ENCODE data around the gene NXPH3.

DNA sequence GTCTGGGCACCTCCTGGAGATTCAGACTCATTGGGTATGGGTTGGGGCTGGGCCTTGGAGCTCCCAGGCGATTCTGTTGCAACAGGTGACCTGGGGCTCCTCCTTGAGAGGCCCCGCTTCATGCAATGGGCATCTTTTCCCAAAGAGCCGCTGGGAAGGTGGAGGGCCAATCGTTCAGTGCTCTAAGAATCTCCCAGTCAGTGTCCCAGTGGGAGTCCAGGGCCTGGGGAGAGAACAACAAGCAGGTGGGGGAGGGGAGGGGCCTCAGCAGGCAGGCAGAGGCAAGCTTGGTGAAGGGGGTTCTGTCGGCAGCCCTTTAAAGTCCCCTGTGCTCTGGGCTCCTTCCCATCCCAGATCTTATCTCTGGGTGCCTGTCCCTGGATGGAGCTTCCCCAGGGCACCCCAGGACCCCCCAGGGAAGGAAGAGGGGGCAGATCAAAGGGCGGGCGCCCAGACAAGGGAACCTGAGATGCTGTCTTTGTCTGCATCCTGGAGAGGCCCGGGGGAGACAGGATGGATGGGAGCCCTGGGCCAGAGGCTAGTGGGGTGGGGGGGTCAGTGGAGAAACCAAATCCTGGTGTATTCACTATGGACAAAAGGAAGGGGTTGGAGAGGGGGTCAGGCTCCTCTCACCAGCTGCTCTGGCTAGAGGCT, 30.5 kb upstream of the NXPH3 start:
- TF ChIP-seq CTCF (IDR thresholded peaks at IDR 0.05; ENCODE audit: low read length) = no peak
- no peak for TF ChIP-seq EZH2 (optimal IDR thresholded peaks at IDR 0.05; ENCODE audit: low read depth, low read length)
